CD14-positive monocyte (primary cell): ENCODE data around the gene MAML1. TPM values are rescaled to one million over a fixed set of nuclear protein-coding genes. Genes with fewer than 3 reads are reported as not detected.

Source experiments
- DNase-seq, 3 donors: peaks; one replicate each; pipeline ENCODE4 v3.0.0-alpha.2; 2011 to 2022
- H2AFZ ChIP-seq: 2 replicates; pipeline ENCODE4 v1.6.0; 2012; ENCODE audit warnings: mild to moderate bottlenecking, low read depth, low read length, inconsistent platforms; ENCODE audit not compliant: insufficient read depth, poor library complexity, severe bottlenecking
- H3K27ac ChIP-seq, 2 donors: 1 replicate in 1 of 2; 2 replicates in 1 of 2; pipeline ENCODE4 v1.5.1; 2012 to 2013; ENCODE audit warnings: low read length in 2 of 2, control low read depth in 1 of 2, inconsistent platforms in 1 of 2, low read depth in 1 of 2, mild to moderate bottlenecking in 1 of 2
- H3K27me3 ChIP-seq, 2 donors: one replicate each; pipeline versions ENCODE4 v1.6.0 to v1.6.1; 2011 to 2013; ENCODE audit warnings: low read length in 2 of 2; ENCODE audit not compliant: control insufficient read depth in 2 of 2, insufficient read depth in 2 of 2
- H3K36me3 ChIP-seq, 2 donors: replicated peaks in 1 of 2; 1 replicate in 1 of 2; 2 replicates in 1 of 2; pipeline versions ENCODE4 v1.5.1 to v1.6.1; 2012 to 2013; ENCODE audit warnings: low read length in 2 of 2, control low read depth in 1 of 2, inconsistent platforms in 1 of 2, mild to moderate bottlenecking in 1 of 2; ENCODE audit not compliant: insufficient read depth in 2 of 2, control insufficient read depth in 1 of 2
- H3K4me1 ChIP-seq, 2 donors: 1 replicate in 1 of 2; 2 replicates in 1 of 2; pipeline versions ENCODE4 v1.5.1 to v1.6.1; 2012 to 2013; ENCODE audit warnings: low read length in 2 of 2, control low read depth in 1 of 2, inconsistent platforms in 1 of 2, mild to moderate bottlenecking in 1 of 2, moderate library complexity in 1 of 2; ENCODE audit not compliant: insufficient read depth in 2 of 2, control insufficient read depth in 1 of 2
- H3K4me2 ChIP-seq: replicated peaks from 2 replicates; pipeline ENCODE3; 2012; ENCODE audit warnings: low read length, moderate library complexity, mild to moderate bottlenecking; ENCODE audit not compliant: poor library complexity, severe bottlenecking; ENCODE audit errors: extremely low read depth
- H3K4me3 ChIP-seq, 3 experiments: fragments of 200-600 bp in 1 of 3; sonication (generic) in 1 of 3; replicated peaks in 1 of 3; 1 replicate in 2 of 3; 2 replicates in 1 of 3; pipeline ENCODE4 v1.5.1; 2011 to 2013; ENCODE audit warnings: low read length in 3 of 3, mild to moderate bottlenecking in 3 of 3, control low read depth in 2 of 3, low read depth in 2 of 3, inconsistent platforms in 1 of 3, moderate library complexity in 1 of 3
- H3K79me2 ChIP-seq: 2 replicates; pipeline ENCODE4 v1.6.0; 2012; ENCODE audit warnings: mild to moderate bottlenecking, control low read depth, inconsistent platforms, low read length, moderate library complexity; ENCODE audit not compliant: insufficient read depth
- H3K9ac ChIP-seq: 2 replicates; pipeline ENCODE4 v1.6.0; 2017; ENCODE audit warnings: low read length, mild to moderate bottlenecking; ENCODE audit not compliant: insufficient read depth, poor library complexity, severe bottlenecking
- H3K9me3 ChIP-seq, 2 donors: replicated peaks in 1 of 2; 1 replicate in 1 of 2; 2 replicates in 1 of 2; pipeline versions ENCODE4 v1.5.1 to v1.6.1; 2012 to 2013; ENCODE audit warnings: low read length in 2 of 2, control low read depth in 1 of 2; ENCODE audit not compliant: control insufficient read depth in 1 of 2, insufficient read depth in 1 of 2
- H4K20me1 ChIP-seq: 2 replicates; pipeline ENCODE4 v1.6.0; 2012; ENCODE audit warnings: mild to moderate bottlenecking, low read length, control low read depth, moderate library complexity; ENCODE audit not compliant: insufficient read depth
- H3K27ac Mint-ChIP-seq, 7 donors: one replicate each; pipeline ENCODE4 v1.8.0; 2020; ENCODE audit warnings: mild to moderate bottlenecking in 7 of 7, mixed read lengths in 7 of 7, moderate library complexity in 6 of 7, inconsistent platforms in 2 of 7
- H3K27me3 Mint-ChIP-seq, 3 donors: one replicate each; pipeline ENCODE4 v1.8.0; 2021 to 2022; ENCODE audit warnings: low read depth in 3 of 3, mild to moderate bottlenecking in 3 of 3, mixed read lengths in 3 of 3, moderate library complexity in 3 of 3, inconsistent platforms in 1 of 3
- H3K36me3 Mint-ChIP-seq, 2 donors: one replicate each; pipeline ENCODE4 v1.8.0; 2020; ENCODE audit warnings: mixed read lengths in 2 of 2, inconsistent platforms in 1 of 2, mild to moderate bottlenecking in 1 of 2
- H3K4me1 Mint-ChIP-seq: one replicate; pipeline ENCODE4 v1.8.0; 2020; ENCODE audit warnings: mild to moderate bottlenecking, mixed read lengths
- H3K4me3 Mint-ChIP-seq, 2 donors: one replicate each; pipeline ENCODE4 v1.8.0; 2020; ENCODE audit warnings: mild to moderate bottlenecking in 2 of 2, mixed read lengths in 2 of 2, moderate library complexity in 1 of 2
- H3K9me3 Mint-ChIP-seq, 7 donors: one replicate each; pipeline ENCODE4 v1.8.0; 2020 to 2022; ENCODE audit warnings: mixed read lengths in 7 of 7, mild to moderate bottlenecking in 6 of 7, moderate library complexity in 6 of 7, inconsistent platforms in 2 of 7
- CTCF ChIP-seq: fragments of 200-600 bp; IDR thresholded peaks from one replicate; pipeline ENCODE4 v1.8.0; 2022; ENCODE audit warnings: antibody characterized with exemption, mild to moderate bottlenecking
- WGBS: methylation state at CpG from one replicate; pipeline ENCODE4 v1.1.5; 2013; ENCODE audit warnings: missing lambda C conversion rate; ENCODE audit not compliant: insufficient coverage; 5-methylcytosine and 5-hydroxymethylcytosine counted together
- intact Hi-C, 2 donors: fragments of 100-400 bp; cut with micrococcal nuclease; formaldehyde crosslinking; loops; one replicate each; pipeline versions ENCODE4 v1.15.0 to v1.15.1; 2023
- polyA plus RNA-seq, 3 donors: library from polyadenylated mRNA; depleted of rRNA in 1 of 3; unstranded in 2 of 3; stranded (reverse) in 1 of 3; fragments of 300-500 nt in 2 of 3; fragments of >200 nt in 1 of 3; fragmentation: Illumina TruSeq in 2 of 3; gene quantifications; 1 replicate in 2 of 3; 2 replicates in 1 of 3; pipeline ENCODE4 v1.2.3, GENCODE V29; 2012 to 2021

Gene MAML1
- polyA plus RNA-seq, 3 donors = 2.2 to 11.0 (median 2.7) TPM

- no peak overlapping the region for H3K9ac ChIP-seq
- Mint-ChIP-seq H3K36me3 (peaks cover 75 to 93% of the 10 kb centered on the region in 2 donors), H3K27ac (peak overlapping the region in 2 of 7 donors; percentile 32 to 58), H3K4me1 (peaks cover 22% of the 10 kb centered on the region), H3K9me3 (no peaks in the 10 kb centered on the region), H3K4me3 (no peak overlapping the region), H3K27me3 (peaks cover 0 to 2% (median 0%) of the 10 kb centered on the region in 3 donors)
- H2AFZ ChIP-seq = no peak overlapping the region
- no peak for DNase-seq
- peak overlapping the region in 1 of 2 donors; percentile 25 for H3K27ac ChIP-seq
- no peaks in the 10 kb centered on the region for H3K27me3 ChIP-seq
- peaks cover 17 to 22% of the 10 kb centered on the region in 2 donors for H3K4me1 ChIP-seq
- H4K20me1 ChIP-seq = peaks cover 23% of the 10 kb centered on the region
- no peak overlapping the region for H3K4me2 ChIP-seq
- no peaks in the 10 kb centered on the region for H3K9me3 ChIP-seq
- intact Hi-C loops = no loop called here
- H3K4me3 ChIP-seq = no peak overlapping the region
- H3K36me3 ChIP-seq = peaks cover 86 to 97% of the 10 kb centered on the region in 2 donors
- H3K79me2 ChIP-seq = peaks cover 78% of the 10 kb centered on the region
- 100% methylated on average over 1 of the region's 4 CpGs for WGBS
- no peak for TF ChIP-seq CTCF
Observed at GRCh38 chr5:179724163-179724562, 8.5 kb upstream of the MAML1 start.

GRCh38 chr5:179727106-179727505 is 5.5 kb upstream of the MAML1 start:
- no peaks in the 10 kb centered on the region for H3K27me3 ChIP-seq
- H3K4me1 ChIP-seq = peaks cover 39 to 51% of the 10 kb centered on the region in 2 donors
- peak overlapping the region; percentile 29 to 82 for H3K27ac ChIP-seq
- H3K79me2 ChIP-seq = peaks cover 61% of the 10 kb centered on the region
- Mint-ChIP-seq H3K9me3 (no peaks in the 10 kb centered on the region), H3K4me1 (peaks cover 48% of the 10 kb centered on the region), H3K27me3 (peaks cover 0 to 2% (median 0%) of the 10 kb centered on the region in 3 donors), H3K4me3 (no peak overlapping the region), H3K36me3 (peaks cover 73 to 86% of the 10 kb centered on the region in 2 donors), H3K27ac (peak overlapping the region; percentile 78 to 95 (median 91))
- H4K20me1 ChIP-seq = peaks cover 11% of the 10 kb centered on the region
- no peak overlapping the region for H3K4me2 ChIP-seq
- peaks cover 72 to 87% of the 10 kb centered on the region in 2 donors for H3K36me3 ChIP-seq
- peak overlapping the region; percentile 6 for H2AFZ ChIP-seq
- WGBS = 60% methylated on average over 1 of the region's 6 CpGs
- DNase-seq = peak; percentile 37 to 71 (median 57)
- H3K9me3 ChIP-seq = no peaks in the 10 kb centered on the region
- TF ChIP-seq CTCF = no peak
- intact Hi-C loops = no loop called here
- H3K4me3 ChIP-seq = no peak overlapping the region
- no peak overlapping the region for H3K9ac ChIP-seq
